Kidney epithelial cell (primary cell): Measurements from ENCODE around the gene PPARG. TPM values are rescaled to one million over a fixed set of nuclear protein-coding genes. Genes with fewer than 3 reads are reported as not detected.

Experiments used
- DNase-seq: peaks from one replicate; pipeline ENCODE4 v3.0.0-alpha.2; 2010; ENCODE audit warnings: low read depth
- H3K27me3 ChIP-seq: 2 replicates; pipeline ENCODE4 v1.6.0; 2011; ENCODE audit warnings: low read length; ENCODE audit not compliant: control insufficient read depth, insufficient read depth
- H3K36me3 ChIP-seq: 2 replicates; pipeline ENCODE4 v1.5.1; 2011; ENCODE audit warnings: low read length; ENCODE audit not compliant: control insufficient read depth, insufficient read depth
- H3K4me3 ChIP-seq: 2 replicates; pipeline ENCODE4 v1.5.1; 2011; ENCODE audit warnings: low read depth, mild to moderate bottlenecking, control low read depth, low read length
- CTCF ChIP-seq: IDR thresholded peaks from 2 replicates; pipeline ENCODE4 v1.5.1; 2011; ENCODE audit warnings: mild to moderate bottlenecking, moderate library complexity, low read length, control low read depth, inconsistent platforms; ENCODE audit not compliant: insufficient read depth, poor library complexity, severe bottlenecking
- total RNA-seq: library from RNA; depleted of rRNA; stranded (reverse); fragments of >200 nt; gene quantifications from 2 replicates; pipeline ENCODE4 v1.2.3, GENCODE V29; 2015

PPARG gene
- total RNA-seq, 1 donor from 2014 or later: 14.7 TPM

GRCh38 chr3:12327021-12327420 lies 38.2 kb downstream of the PPARG start:
- H3K27me3 ChIP-seq: no peaks in the 10 kb centered on the region
- DNase-seq: no peak
- H3K36me3 ChIP-seq: no peaks in the 10 kb centered on the region
- TF ChIP-seq CTCF: no peak
- H3K4me3 ChIP-seq: no peak overlapping the region

- no peak for TF ChIP-seq CTCF
- no peaks in the 10 kb centered on the region for H3K36me3 ChIP-seq
Measured at GRCh38 chr3:12328132-12328836, 39.4 kb downstream of the PPARG start.

GRCh38 chr3:12328837-12329462 lies 40.1 kb downstream of the PPARG start:
- no peak for TF ChIP-seq CTCF
- DNase-seq: no peak
- H3K4me3 ChIP-seq: no peak overlapping the region
- H3K27me3 ChIP-seq: no peaks in the 10 kb centered on the region
- no peaks in the 10 kb centered on the region for H3K36me3 ChIP-seq

More at GRCh38 chr3:12328132-12328836, 39.4 kb downstream of the PPARG start:
- no peak overlapping the region for H3K4me3 ChIP-seq
- DNase-seq: no peak
- H3K27me3 ChIP-seq: no peaks in the 10 kb centered on the region

- Histone ChIP-seq H3K4me3 (no peak overlapping the region), H3K36me3 (no peaks in the 10 kb centered on the region), H3K27me3 (no peaks in the 10 kb centered on the region)
- DNase-seq: no peak
- no peak for TF ChIP-seq CTCF
Measured at GRCh38 chr3:12334786-12335185, 45.9 kb downstream of the PPARG start.

GRCh38 chr3:12335421-12335820 lies 46.6 kb downstream of the PPARG start:
- no peak for DNase-seq
- H3K4me3 ChIP-seq: no peak overlapping the region
- no peaks in the 10 kb centered on the region for H3K36me3 ChIP-seq
- no peaks in the 10 kb centered on the region for H3K27me3 ChIP-seq
- TF ChIP-seq CTCF: no peak

- no peak for TF ChIP-seq CTCF
- no peak for DNase-seq
- Histone ChIP-seq H3K27me3 (no peaks in the 10 kb centered on the region), H3K4me3 (no peak overlapping the region), H3K36me3 (no peaks in the 10 kb centered on the region)
Measured at GRCh38 chr3:12336099-12336498, 47.2 kb downstream of the PPARG start.
